IMR-90 (cell line): Measurements from ENCODE around the gene ASTL.

ENCODE experiments used
- BHLHE40 ChIP-seq: fragments of 150-350 bp; IDR thresholded peaks from 2 replicates; pipeline ENCODE4 v1.6.1; 2016; ENCODE audit warnings: mild to moderate bottlenecking, low read depth, low read length
- CEBPB ChIP-seq: IDR thresholded peaks from 2 replicates; pipeline ENCODE4 v1.6.1; 2012; ENCODE audit warnings: low read depth, low read length, improper control_type of control experiment
- CHD1 ChIP-seq: IDR thresholded peaks from 2 replicates; pipeline ENCODE4 v1.6.1; 2012; ENCODE audit warnings: low read depth, low read length, improper control_type of control experiment
- CTCF ChIP-seq: conservative IDR thresholded peaks from 2 replicates; pipeline ENCODE4 v1.5.1; 2012; ENCODE audit warnings: mild to moderate bottlenecking, low read depth, low read length, improper control_type of control experiment
- FOS ChIP-seq: fragments of 150-350 bp; IDR thresholded peaks from 2 replicates; pipeline ENCODE4 v1.6.1; 2016; ENCODE audit warnings: low read depth, low read length
- MAFK ChIP-seq: IDR thresholded peaks from 2 replicates; pipeline ENCODE4 v1.6.1; 2012; ENCODE audit warnings: low read depth, low read length, improper control_type of control experiment
- MAZ ChIP-seq: IDR thresholded peaks from 2 replicates; pipeline ENCODE4 v1.6.1; 2012; ENCODE audit warnings: low read depth, mild to moderate bottlenecking, low read length, improper control_type of control experiment, moderate library complexity, borderline replicate concordance
- MXI1 ChIP-seq: IDR thresholded peaks from 2 replicates; pipeline ENCODE4 v1.6.1; 2012; ENCODE audit warnings: low read depth, mild to moderate bottlenecking, low read length, moderate library complexity, borderline replicate concordance
- POLR2A ChIP-seq: IDR thresholded peaks from 2 replicates; pipeline ENCODE4 v1.6.1; 2012; ENCODE audit warnings: mild to moderate bottlenecking, low read depth, low read length
- RAD21 ChIP-seq: IDR thresholded peaks from 2 replicates; pipeline ENCODE4 v1.6.1; 2012; ENCODE audit warnings: low read length, improper control_type of control experiment
- RCOR1 ChIP-seq: IDR thresholded peaks from 2 replicates; pipeline ENCODE4 v1.6.1; 2012; ENCODE audit warnings: mild to moderate bottlenecking, low read length, improper control_type of control experiment; ENCODE audit not compliant: insufficient replicate concordance
- RFX5 ChIP-seq: IDR thresholded peaks from 2 replicates; pipeline ENCODE4 v1.8.0; 2012; ENCODE audit warnings: low read depth, mild to moderate bottlenecking, low read length, moderate library complexity
- SMC3 ChIP-seq: fragments of 150-350 bp; IDR thresholded peaks from 2 replicates; pipeline ENCODE4 v1.6.1; 2016; ENCODE audit warnings: low read depth, mild to moderate bottlenecking, antibody characterized with exemption, low read length, moderate library complexity
- USF2 ChIP-seq: fragments of 150-350 bp; IDR thresholded peaks from 2 replicates; pipeline ENCODE4 v1.6.1; 2017; ENCODE audit warnings: mild to moderate bottlenecking, antibody characterized with exemption, low read length, low read depth

- no peak for TF ChIP-seq POLR2A
- TF ChIP-seq CTCF = no peak
- no peak for TF ChIP-seq MXI1
- TF ChIP-seq MAFK = no peak
- TF ChIP-seq CHD1 = no peak
- TF ChIP-seq SMC3 = no peak
- TF ChIP-seq CEBPB = no peak
- no peak for TF ChIP-seq RFX5
- TF ChIP-seq RCOR1 = no peak
- no peak for TF ChIP-seq RAD21
- no peak for TF ChIP-seq USF2
- no peak for TF ChIP-seq MAZ
- TF ChIP-seq BHLHE40 = no peak
- TF ChIP-seq FOS = no peak
Observed at GRCh38 chr2:96163415-96163767, 25.1 kb upstream of the ASTL start.
